ENCODE measurements around the gene GPM6B.

Gene GPM6B, protein sequence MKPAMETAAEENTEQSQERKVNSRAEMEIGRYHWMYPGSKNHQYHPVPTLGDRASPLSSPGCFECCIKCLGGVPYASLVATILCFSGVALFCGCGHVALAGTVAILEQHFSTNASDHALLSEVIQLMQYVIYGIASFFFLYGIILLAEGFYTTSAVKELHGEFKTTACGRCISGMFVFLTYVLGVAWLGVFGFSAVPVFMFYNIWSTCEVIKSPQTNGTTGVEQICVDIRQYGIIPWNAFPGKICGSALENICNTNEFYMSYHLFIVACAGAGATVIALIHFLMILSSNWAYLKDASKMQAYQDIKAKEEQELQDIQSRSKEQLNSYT
- 0 to 1.1 (median 0.04) reads per million in 17 experiments for total RNA-seq

DNA sequence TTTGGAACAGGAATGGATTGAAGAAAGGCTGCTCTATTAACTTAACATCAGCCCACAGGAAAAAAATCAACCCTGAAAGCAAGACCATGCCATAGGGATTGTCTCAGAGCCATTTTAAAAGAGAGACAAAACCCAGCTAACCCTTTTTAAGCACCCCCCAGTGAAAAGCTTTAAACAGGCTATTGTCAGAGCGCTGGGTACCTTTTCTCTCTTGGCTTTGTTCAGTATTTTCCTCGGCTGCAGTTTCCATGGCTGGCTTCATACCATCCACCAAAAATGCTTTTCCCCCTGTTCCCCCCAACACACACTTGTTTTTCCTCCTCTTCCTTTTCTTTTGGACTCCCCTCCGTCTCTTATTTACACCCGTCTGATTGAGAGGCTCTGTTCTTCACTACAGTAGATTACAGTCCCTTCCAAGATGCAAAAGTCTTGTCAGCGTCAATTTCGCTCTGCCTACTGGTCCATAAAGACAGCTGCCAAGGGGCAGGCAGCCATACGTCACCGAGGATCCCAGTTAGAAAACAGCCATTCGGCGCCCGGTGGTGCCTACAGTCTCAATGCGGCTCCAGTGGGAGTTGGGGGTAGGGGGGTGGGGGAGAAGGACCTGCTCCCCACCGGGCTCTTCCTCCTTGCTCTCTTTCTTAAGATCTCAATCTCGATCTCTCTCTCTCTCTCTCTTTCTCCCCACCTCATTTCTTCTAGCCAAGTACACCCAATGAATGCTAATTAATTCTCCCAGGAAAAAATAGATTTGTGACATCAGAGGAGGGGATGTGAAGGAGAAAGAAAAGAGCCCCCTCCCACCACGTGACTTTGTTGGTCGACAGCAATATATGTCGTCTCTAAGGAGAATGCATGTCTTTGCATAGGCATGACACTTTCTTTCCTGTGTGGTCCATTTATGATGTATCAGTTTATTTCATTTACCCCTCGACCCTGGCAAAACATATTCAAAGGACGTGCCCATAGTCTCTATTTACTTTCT, at the start of gene GPM6B:
TSS of gene GPM6B (minus strand) at position 451 of the 985 bp plus-strand sequence. CDS start at position 262, 189 bp downstream.
- no peak for DNase-seq

DNA sequence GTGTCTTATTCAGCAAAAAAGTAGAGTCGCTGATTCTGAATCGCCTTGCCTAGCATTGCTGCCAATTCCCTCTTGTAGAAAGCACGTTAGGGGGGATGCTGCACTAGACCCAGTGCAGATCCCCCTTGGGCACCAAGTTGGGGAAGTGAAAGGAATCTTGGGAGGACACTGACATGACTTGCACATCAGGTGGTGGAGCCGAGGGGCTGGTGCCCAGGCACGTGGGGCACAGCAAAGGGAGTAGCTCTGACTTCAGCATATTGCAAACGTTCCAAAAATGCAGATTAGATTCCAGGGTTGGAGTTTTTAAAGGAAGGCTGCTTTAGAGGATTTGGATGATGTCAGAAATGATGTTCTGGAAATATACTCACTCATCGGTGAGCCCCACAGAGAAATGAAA, 47.4 kb upstream of the GPM6B start:
- peak in 2 of 4 experiments; percentile 0 to 9 for DNase-seq

DNA sequence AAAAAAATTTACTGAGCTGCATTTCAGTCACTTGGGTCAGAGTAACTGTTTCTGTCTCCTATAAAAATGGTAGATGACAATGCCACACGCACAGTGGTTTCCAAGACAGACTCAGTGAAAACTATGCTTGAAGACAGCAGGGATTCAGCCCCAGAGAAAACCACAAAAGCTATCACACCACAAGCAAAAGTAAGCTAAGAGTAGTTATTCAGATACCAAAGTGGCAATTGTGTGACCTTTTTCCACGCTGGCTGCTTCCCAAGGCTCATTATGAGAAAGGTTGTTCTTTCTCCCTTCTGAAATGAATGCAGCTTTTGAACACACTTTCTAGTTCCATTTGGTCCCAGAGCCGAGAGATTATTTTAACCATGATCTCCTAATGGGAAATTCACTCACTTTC, 46.4 kb upstream of the GPM6B start:
- DNase-seq, result no peak

DNA sequence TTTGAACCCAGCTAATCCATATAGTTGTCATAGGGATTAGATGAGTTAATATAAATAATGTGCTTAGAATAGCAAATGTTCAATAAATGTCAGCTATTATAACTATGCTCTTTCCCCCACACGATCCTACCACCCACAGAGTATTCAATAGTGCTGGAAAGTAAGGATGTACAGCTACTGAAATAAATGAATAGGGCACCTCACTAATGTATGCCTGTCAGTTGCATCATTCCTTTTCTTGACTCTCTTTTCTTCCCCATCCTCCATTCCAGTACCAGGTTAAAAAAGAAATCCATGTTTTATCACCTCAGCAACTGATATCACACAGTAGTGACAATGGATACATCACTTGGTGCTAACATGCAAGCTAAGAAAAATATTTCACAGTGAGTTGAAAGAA, 42.8 kb upstream of the GPM6B start:
- DNase-seq, result no peak

DNA sequence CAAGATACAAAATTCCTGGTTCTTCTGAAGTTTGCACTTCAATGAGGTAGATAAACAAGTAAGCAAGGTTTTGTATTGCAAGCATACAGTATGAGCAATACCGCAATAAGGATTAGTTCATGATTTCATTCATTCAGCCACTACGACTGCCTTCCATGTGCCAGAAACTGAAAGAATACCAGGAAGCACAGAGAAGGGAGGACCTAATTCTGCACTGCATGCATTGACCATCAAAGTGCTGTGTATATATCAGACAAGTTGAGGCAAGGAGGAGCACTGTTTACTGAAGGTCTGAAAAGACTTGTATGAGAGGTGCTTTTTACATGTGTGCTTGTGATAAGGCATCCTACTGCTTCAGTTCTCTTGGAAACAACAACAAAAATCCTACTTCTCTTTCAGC, 40.9 kb upstream of the GPM6B start:
- DNase-seq, result no peak

DNA sequence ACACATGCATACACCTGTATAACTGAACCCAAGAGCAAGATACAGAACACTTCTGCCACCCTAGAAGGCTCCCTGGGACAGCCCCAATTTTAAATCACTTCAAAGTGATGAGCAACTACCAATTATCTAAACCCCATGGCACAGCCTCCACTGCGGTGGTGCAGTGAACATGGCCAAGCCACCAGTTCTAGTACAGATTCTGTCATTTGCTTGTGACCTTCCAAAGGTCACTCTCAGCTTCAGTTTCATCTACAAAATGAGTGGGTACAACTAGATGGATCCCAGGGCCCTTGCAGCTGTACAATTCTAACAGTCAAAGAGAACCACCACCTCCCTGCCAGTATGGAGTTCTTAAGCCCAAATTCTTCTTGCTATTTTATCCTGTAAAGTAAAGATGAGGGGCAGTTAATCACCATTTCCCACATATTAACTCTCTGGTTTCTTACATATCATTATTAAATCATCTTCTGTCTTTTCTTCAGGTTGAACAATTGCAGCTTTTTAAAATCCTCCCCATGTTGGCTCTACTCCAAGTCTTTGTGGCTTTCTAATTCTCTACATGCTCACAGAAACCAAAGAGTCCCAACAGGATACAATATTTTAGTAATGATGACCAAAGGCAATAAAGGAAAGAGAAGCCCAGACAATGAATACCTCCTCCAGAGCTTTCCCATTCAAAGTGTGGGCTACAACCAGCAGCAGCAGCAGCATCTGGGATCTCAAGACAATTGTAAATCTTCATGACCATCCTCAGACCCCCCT, 39.0 kb upstream of the GPM6B start:
- no peak for DNase-seq

DNA sequence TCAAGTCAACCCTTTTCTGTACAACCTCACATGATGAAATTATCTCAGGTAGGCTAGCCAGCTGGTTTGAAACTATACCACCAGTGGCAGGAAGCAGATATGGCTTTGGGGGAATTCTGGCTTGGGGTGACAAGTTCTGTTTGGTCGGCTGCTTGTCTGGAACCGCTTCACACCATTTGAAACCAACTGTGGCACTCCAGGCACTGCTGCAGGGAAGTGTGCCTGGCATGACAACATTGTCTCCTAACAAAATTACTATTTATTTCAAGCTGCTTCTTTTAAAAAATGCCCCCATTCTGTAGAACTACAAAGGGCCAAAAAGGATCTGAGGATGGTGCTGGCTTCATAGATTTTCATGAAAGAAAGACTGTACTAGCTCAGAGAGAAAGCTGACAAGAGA, 37.1 kb upstream of the GPM6B start:
- DNase-seq, result no peak

DNA sequence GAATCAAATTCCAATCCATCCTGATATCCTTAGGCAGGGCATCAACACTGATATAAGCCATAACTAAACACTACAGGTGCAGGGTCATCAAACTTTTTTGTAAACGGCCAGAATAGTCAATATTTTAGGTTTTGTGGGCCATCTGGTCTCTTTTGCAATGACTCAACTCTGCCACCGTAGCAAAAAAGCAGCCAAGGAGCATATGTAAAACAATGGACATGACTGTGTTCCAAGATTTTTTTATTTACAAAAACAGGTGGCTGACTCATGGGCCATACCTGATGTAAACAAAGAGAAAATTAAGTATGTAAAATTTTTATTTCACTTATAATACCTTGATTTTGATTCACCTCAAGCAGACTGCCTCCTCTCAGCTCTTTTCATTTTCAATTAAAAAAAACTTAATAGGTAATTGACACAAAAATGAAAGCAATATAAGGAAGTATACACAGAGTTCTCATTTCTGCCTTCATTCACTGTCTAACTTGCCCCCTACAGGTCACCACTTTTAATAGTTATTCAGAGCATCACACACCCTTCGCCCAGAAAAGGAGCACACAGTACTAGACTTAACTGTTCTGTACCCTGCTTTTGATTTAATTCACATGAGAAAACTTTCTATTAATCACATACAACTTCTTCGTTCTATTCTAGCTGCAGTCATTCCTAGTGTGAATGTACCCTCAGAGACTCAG, 35.3 kb upstream of the GPM6B start:
- DNase-seq, result peak; percentile 1 to 33 (median 15)

DNA sequence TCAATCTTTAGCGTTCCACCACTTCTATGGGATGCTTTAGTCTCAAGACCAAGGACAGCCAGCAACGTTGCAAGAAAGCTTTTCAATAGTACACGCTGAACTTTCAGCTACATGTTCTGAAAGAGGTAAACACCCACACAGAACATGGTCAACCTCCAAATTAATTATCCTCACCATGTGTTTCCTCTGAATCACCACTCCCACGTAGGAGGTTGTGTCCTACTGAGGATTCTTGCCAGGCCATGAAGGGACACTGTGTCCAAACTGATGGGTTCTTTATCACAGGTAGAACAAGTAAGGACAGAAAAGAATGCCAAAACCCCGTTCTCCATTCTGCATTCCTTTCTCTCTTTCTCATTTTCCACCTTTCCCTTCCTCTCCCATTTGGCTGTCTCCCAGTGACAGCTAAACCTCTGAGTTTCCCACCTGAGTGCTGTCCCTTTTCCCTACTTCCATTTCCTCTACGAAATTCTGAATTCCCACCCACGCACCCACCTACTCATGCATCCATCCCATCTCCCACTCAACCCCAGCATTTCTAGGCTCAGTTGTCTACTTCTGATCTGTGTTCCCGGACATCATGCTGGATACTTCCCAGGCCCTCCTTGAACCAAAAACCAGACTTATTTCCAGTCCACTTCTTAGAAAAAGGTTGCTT, 29.0 kb upstream of the GPM6B start:
- peak in 1 of 4 experiments; percentile 1 for DNase-seq

DNA sequence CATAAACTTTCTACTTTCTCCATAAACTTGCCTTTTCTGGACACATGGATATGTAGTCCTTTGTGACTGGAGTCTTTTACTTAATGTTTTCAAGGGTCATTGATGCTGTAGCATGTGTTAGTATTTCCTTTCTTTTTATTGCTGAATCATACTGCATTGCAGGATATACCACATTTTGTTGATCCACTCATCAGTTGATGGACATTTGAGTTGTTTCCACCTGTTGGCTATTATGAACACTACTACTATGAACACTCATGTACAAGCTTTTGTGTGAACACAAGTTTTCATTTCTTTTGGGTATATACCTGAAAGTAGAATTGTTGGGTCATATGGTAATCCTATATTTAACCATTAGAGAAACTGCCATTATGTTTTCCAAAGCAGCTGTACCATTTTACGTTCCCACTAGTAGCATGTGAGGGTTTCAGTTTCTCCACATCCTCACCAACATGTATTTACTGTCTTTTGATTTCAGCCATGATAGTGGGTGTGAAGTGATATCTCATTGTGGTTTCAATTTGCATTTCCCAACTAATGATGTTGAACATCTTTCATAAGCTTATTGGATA, 26.3 kb upstream of the GPM6B start:
- no peak for DNase-seq

DNA sequence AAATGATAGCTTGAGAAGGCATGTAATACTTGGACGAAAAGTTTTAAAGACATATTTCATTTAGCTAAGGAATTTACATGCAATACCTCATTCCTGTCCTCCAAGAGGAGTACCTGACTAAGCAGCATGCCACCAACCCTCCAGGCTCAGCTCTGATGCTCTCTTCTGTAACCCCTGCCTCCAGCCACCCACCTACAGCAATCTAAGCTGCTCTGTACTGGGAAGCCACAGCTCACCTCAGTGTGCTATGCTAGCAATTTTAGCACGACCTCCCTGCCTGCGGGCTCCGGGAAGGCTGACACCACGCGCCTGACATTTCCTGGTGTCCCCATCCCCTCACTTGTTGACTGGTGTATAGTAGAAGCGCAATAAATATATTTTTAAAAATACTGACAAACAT, 23.2 kb upstream of the GPM6B start:
- DNase-seq, result no peak

DNA sequence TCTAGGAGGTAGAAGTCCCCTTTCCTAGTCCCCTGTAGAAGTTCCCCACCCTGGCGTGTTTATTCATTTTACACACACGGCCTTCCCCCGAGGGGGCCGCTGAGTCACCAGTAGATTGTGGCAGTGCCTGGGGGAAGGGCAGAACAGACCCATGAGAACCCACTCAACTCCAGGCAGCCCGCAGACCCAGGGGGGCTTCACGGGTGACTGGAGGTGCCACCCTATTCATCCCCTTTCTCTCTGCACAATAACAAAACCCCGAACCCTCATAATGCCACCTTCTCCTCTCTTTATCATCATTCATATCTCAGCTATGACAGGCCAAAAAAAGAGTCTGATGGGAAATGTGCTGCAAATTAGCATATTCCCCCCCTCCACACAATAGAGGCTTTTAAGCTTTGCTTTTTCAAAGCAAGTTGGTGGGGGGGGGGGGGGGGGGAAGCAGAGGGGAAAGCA, 20.4 kb upstream of the GPM6B start:
- DNase-seq, result no peak

DNA sequence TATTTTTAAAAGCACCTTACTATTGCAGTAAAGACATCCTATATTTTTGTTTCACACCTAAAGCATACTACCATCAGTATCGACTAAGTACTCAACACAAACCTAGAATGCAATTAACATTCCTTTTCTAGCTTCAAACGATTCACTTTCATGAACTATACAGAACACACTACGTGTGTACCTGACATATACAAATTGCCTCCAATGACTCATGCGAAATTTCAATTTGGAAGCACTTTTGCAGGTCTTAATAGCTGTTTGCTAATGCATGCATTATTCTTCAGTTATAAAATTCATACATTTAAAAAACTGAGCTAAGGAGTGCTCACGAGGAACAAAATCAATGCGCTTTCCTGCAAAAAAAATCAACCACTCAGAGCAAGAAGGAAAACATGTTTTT, 19.7 kb upstream of the GPM6B start:
- no peak for DNase-seq

DNA sequence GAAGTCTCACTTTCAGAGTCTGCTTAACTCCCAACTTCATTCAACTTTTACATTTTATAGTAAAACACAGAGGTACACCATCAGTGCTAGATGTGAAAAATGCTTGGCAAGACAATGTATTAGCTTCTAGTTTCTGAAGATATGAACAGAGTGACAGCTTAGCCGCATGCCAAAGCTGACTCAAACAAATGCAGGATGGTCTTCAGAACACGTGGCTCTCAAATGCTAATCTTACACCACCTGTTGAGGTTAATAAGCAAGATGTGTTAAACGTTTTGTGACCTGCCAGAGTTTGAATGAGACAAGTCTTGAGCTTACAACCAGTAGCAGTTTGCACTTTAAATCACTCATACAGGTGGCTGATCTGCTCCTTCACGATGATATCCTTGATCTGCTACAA, 18.9 kb upstream of the GPM6B start:
- no peak for DNase-seq

DNA sequence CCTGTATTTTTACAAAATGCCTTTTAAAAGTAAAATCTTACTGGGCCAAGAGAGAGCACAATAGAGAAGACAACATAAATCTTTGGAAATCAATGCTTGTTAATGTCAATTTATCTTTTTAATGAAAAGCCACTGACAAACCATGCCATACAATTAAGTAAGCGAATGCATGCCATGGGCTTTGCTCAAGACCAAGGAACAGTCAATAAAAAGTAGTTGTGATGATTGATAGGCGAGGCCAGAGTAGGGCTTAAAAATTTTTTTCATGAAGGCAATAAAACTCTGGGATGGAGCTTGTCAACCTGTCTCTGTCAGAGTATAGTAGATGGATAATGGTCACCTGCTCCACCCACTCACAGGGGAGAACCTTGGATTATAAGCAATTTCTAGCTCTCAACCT, 17.5 kb upstream of the GPM6B start:
- no peak for DNase-seq

DNA sequence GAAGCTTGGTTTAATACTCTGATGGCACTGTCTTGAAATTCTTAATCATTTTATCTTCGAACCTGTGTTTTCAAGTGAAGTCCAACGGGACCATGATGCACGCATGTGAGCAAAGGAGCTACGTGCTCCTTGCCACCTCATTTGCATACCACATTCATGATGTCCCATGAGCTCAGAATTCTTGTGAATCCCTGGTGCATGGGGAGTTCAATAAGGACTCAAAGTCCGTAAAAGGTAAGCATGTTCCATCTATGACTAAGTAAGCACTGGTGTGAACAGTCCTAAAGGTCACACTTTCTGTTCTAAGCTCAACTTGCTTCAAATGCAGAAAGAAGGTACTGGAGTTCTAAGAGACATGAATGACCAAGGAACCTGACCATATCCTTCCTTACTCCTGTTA, 13.1 kb upstream of the GPM6B start:
- no peak for DNase-seq

DNA sequence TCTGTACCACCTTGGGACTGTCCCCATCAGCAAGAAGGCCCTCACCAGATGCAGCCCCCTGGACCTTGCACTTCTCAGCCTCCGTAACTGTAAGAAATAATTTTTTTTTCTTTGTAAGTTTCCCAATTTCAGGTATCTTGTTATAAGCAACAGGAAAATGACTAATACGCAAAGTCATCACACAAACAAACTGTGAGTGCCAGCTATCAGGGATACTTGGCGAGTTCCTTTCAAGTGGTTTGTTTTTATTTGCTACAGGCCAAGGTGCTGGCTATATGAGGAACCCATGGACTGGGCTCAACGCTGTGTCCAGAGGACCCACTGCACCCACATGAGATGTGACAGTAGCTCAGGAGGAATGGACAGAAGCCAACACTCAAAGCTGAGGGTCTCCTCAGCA, 11.5 kb upstream of the GPM6B start:
- no peak for DNase-seq

DNA sequence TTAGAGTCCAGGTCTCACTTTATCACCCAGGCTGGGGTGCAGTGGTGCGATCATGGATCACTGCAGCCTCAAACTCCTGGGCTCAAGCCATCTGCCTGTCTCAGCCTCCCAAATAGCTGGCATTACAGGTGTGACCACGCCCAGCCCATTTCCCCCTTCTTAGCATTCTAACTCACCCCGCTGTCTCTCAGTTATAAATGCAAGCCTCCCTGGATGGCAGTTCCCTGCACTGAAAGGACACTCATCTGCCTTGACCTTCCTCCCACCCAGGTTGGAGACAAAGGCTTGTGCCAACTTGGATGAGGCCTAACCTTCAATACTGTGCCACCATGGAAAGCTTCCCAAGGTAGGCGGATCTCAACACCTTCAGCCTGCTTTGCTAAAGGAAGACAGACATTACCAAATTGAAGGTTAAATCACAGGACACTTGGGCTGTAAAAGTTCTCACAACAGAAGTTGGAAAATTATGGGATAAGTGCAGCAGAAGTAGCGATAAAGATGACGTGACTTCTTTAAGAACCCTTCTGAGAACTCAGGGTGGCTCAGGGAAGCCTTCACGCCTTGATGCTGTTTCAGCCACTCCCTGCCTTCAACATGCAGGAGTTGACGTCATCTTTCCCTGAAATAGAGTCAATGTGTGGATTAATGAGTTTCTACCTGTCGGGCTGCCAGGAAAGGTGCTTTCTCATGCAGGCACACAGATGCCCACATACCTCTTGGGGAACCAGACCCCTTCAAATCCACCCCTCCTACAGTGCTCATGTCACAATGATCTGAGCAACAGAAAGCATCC, 10.6 kb upstream of the GPM6B start:
- DNase-seq, result no peak

DNA sequence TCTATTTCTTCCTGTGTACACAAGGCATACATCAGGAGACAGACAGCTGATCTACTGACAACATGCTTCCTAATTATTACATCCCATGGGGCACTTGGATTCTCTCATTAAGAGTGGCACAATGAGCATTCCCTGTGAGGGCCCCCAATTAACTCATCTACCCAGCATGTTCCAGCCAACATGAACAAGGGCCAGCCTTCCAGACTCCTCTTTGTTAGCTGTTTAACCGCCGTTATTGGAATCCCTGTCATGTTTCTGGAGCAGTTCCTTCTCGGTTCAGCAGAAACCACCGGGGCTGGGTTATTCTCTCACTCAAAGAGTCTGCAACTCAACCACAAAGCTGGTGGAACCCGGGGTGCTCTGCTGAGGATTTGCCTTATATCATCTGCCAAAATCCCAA, 9.9 kb upstream of the GPM6B start:
- no peak for DNase-seq

DNA sequence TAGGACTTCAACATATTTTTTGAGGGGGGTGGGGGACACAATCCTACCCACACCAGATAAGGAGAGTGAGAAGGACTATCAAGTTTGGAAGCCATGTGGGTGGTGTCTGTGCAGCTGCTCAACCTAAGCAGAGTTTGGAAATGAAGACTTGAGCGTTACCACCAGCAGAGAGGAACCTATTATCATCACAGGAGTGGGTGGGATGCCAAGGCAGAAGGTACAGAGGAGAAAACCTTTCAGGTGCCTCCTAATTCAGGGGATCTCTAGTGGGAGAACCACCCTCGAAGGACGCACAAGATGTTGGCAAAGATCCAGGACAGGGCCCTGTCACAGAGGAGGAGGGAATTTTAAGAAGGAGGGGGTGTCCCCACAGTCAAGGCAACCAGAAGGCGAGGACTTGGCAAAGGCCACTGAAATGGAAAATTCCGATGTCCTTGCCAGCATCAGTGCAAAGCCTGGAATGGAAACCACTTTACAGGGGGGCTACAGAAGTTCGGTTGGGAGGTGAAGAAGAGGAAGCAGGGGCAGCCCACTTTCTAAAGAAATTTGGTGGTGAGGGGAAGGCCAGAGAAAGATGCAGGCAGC, 8.4 kb upstream of the GPM6B start:
- DNase-seq, result no peak

Data from suppressor macrophage (primary cell).